ENCODE results near the gene CLASP1.

- TF ChIP-seq CTCF (IDR thresholded peaks at IDR 0.05; ENCODE audit: extremely low read depth in 1 of 2, insufficient read depth in 1 of 2, low read depth in 1 of 2, low read length in 2 of 2) (no peak), EZH2 (IDR thresholded peaks at IDR 0.05; ENCODE audit: borderline replicate concordance, low read depth, low read length, severe bottlenecking) (no peak), POLR2AphosphoS5 (IDR thresholded peaks at IDR 0.05; ENCODE audit: insufficient read depth, low read depth, low read length) (no peak), POLR2A (IDR thresholded peaks at IDR 0.05; ENCODE audit: low read depth, low read length) (no peak), JUN (IDR thresholded peaks at IDR 0.05; ENCODE audit: borderline replicate concordance, insufficient read depth, insufficient read length, low read depth) (no peak)
These were observed 287.0 kb downstream of the CLASP1 start for GRCh38 chr2:121362226-121362625.

Data from endothelial cell of umbilical vein (primary cell).